ENCODE results near the gene GRIA1.
"Not testable (repeated sequence)": the region's sequence is repeated elsewhere in the genome, so short reads cannot be mapped to it uniquely, and the experiment has no call there.

GRIA1 gene

DNA sequence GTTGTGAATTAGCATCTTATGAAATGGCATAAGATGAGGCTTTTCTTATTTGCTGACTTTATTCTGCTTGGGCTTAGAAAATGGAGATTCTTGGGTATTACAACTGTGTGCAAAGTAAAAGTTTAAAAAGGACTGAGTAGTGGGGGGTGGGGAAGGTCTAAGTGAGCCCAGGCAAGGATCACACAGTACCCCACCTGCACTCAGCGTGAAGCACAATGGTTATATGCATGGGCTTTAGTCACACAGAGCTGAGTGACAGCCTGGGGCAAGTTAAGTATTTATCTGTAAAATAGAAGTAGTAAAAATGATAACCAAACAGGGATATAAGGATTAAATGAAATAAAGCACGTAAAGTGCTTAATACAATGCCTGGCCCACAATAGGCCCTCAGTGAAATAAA is 300.9 kb downstream of the GRIA1 start:
- DNase-seq = no peak

DNA sequence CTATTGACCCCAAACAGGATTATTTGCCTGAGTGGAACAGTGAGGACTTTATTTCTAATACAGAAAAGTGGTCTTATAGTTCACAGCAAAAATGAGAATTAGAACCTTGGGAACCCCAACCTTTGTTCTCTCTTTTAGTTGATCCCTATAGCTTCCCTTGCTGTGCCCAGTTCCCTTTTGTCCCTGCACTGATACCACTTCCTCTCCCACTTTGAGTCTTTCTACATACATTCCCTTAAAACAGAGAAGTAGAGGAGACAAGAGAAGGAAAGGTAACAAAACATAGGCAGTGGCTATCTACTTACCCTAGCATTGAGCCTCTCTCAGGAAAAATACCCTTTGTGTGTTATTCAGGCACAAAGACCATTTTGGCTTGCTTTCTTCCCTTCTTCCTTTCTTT is 301.8 kb downstream of the GRIA1 start:
- no peak for DNase-seq

DNA sequence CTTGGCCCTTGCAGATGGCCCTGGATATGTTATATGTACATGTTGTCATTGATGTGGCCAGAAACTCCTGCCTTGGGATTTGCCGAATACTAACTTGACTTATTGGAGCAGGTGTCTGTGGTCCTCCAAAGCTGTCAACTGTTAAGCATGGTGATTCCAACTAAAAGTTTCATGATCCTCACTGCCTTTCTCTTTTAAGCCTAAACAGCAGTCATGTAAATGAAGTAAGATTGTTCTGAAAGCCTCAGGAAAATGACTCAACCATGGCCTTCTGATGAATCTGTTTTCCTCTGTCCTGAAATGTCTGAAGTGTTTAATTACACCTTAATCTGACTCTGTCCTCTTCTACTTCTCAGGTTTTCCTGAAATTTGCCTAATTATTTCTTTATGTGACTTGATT is 303.2 kb downstream of the GRIA1 start:
- DNase-seq = no peak

DNA sequence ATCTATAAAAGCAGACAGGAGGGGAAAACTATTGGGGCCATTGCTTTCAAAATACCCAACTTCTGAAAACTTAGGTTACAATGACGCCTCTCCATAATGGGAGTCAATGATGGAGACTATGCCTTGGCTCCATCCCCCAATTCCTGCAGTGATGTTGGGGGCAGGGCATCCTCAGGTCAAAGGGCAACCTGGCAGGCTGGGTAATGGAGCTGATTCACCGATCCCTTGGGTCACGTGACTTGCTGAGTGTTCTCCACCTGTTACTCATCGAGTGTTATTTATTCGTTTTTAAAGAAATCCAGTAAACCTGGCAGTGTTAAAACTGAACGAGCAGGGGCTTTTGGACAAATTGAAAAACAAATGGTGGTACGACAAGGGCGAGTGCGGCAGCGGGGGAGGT is 303.9 kb downstream of the GRIA1 start:
- no peak for DNase-seq

DNA sequence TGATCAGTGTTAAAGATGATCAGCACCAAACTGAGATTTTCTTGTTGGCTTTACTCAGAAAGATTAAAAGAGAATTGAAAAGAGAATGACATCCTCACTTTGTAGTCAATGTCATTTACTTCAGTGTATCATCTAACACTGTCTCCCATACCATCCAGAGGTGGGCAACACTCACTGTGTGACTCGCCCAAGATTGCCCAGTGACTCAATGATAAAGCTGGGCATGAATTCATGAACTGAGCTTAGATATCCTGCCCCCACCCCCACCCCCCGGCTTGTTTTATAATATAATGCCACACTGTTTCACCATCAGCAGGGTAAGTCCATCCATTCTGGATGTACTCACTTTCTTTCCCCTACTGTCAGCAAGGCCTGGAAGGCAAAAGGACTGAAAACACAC is 306.1 kb downstream of the GRIA1 start:
- no peak for DNase-seq

DNA sequence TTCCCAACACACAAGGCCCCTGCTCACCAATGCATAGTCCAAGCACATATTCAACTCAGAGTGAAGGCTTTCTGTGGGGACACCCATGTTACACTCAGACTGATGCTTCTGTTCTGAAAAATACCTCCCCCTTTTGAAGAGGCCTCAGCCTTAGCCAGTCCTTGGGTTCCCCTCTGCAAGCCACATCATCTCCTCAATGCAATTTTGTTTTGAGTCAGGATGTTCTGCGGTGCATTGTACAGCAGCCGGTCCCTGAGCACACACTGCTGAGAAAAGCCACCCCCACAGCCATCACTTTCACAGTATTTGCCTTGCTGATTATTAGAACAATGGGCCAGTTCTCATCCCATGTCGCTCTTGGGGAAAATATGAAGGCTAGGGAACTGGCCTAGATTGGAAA is 307.0 kb downstream of the GRIA1 start:
- no peak for DNase-seq

DNA sequence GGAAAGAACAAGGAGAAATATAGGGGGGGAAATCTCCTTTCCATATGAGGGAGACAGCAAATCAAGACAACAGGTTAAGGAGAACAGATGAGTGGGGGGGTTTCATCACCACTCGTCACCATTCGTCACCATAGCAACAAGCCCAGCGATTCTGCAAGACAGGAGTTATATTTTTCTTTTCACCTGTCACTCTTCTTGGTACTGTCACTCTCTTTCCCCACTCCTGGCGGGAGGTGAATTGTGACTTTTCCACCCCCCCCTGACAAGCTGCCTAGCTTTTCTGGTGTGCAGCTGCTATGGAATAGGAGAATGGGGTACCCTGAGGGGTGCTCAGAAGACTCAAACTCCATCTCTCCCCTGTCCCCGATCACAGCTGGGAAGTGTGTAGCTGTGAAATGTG is 308.4 kb downstream of the GRIA1 start:
- no peak for DNase-seq

DNA sequence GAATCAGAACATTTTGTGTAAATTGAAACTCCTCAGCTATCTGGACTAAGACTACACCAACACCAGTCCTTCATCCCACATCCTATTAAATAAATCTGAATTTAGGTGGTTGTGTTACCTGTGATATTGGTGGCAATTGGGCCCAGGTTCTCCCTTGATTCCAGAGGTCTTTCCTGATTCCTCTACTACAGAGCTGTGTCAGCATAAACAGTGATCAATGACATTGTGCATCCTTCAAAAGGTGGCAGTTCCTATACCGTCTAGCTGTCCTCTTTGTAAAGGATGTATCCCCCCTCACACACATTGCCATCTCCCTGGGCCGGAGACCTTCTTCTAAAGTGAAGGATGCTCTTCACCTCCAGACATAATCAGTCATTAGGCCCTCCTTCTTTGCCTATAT is 309.0 kb downstream of the GRIA1 start:
- DNase-seq = no peak

DNA sequence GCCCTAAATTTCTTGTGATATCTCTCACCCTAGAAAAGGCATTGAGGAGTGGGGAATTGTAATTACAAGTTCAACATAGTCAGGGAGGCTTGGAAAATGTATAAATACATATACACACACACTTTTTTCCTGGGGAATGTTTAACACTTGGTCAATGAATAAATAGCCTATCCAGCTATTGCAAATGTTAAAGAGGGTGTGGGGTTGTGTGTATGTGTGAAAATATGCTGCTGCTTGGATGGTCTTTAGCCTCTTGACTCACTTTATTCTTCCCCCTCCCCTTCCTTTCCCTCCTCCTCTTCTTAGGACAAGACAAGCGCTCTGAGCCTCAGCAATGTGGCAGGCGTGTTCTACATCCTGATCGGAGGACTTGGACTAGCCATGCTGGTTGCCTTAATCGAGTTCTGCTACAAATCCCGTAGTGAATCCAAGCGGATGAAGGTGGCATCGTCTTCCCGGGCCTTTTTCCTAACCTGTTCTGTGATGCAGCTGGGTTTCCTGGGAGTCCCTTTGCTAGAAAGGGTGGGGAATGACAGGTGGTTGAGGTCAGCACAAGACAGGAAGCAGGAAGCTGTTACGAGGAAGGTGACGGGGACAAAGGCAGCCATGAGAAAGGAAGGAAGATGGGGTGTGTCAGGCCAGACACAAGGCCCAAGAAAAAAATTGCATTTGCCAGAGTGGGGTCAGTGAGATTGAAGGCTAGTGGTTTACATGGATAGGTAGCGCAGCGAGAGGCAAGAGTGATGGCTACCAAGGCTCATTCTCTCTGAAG is 311.8 kb downstream of the GRIA1 start:
- no peak for DNase-seq

DNA sequence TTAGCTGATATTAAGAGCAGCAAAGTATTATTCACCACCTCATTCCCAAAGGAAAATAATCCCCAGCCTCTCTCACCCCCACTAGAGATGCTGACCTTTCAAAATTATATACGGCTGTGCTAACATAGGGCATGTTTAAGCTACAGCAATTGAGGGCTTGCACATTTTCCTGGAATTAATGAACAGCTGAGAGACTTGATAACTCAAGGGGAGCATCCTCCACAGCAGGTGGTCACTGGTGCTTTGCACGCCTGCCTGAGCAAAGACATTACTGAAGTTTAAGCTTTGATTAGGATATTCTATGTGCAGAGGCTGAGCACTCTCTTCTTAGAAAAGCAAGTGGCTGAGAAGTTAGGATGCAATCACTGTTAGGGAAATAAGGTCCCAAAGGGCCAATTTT is 317.3 kb downstream of the GRIA1 start:
- no peak for DNase-seq

DNA sequence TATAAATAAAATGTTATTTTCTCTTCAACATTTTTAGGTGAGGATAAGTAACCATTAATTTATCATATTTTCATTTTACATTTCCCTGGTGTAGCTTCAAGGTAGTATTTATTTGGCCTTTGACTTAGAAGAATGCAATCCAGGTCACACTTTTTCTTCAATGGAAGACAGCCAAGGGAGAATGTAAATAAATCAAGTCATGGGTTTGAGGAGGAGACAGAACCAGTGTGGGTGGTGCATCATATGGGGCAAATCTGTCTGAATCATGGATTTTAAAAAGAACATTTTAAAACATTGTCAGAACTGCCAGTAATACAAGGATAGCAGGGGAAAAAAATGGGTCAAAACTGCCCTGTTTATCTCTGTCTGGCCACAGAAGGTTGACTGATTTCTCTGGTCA is 318.7 kb downstream of the GRIA1 start:
- no peak for DNase-seq

DNA sequence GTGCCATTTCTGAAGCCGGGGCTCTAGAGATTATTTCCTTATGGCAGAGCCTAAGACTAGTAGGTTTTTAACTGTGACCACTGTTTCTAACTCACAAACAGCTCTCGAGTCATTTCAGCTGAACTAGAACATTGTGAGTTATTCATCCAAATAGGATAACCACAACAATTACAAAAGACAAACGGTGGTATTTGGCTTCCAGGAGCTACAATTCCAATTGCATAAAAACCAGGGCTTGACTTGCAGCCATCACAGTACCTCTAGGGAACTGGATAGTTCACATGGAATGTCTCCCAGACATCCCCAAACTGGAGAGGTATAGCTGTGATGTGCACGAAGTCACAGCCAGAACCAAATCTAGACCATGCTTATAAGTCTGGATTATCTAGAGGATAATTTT is 323.4 kb downstream of the GRIA1 start:
- DNase-seq = no peak

DNA sequence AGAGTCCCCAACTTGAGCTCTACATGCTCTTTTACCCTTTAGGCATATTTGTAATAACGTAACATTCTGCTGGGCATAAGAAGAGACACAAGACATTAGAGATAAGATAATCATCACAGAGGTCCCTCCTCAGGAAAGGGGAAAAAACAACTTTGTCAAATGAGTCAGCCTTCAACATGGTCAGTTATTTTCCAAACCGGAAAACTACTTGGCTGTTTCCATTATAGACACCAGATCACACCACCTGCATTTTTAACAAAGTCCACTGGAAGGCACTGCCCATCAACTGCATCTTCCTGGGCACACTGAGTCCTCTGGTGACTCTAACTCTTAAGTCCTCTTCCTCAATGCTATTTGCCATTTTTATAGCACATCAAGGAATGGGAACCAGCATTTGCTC is 326.4 kb downstream of the GRIA1 start:
- DNase-seq = no peak

DNA sequence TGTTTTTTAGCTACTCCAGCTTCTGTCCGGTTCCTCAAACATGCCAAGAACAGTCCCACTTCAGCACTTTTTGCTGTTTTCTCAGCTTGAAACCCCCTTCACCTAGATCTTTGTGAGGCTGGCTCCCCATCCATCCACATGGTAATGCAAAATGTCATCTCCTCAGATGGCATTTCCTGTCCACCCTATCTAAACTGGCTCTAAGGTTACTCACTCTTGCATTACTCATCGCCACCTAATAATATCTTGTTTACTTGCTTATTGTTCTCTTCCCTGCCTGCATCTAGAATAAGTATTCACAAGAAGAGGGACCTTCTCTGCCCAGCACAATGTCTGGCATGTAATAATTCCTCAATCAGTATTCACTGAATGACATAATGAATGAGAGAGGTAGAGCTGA is 328.2 kb downstream of the GRIA1 start:
- DNase-seq = no peak

DNA sequence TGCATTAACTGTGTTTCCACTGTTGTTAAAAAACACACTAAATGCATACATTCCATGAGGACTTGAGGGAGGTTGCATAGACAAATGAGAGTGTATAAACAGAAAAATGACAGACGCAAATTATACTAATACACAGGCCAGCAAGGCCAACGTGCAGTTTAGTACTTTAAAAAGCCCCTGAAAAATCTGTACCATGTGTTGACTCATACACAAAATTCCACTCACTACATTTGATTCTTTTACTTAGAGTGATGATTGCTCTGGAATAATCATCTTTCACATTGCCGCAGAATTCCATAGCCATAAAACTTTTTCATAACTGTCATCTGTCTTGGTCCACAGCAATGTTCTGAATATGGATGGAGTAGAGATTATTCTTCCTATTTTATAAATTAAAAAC is 332.6 kb downstream of the GRIA1 start:
- no peak for DNase-seq

DNA sequence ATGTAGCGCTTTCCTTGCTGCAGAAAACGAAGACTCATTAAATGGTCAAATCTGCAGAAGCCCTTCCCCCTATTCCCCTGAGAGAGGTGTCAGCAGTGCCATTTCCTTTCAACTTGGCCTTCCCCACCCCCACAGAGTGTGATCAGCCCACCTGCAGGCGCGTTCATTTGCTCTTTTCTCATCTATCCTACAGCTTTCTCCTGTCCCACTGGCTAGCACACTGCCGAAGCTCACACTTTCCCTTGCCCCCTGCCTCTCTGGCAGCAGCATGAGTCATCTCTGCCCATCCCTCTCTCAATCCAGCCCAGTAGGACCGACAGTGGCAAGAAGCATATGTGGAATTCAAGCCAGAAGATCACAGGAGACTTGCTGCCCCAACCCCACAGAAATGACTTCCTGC is 334.4 kb downstream of the GRIA1 start:
- DNase-seq = no peak

DNA sequence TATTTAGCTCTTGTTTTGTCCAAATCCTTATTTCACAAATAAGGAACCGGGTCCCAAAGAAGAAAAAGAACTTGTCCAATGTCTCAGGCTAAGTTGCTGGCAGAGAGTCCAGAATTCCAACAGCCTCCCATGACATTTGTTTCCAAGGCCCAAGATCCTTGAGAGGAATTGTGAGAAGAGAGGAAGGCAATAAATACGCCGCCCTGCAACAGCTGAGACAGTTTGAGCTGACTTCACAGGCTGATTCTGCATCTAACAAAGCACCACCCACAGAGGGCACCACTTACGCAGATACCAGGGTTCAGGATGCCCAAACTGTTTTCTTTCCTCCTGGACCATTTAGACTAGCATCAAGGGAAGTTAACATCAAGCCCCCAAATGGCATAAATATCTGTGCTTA is 336.9 kb downstream of the GRIA1 start:
- DNase-seq = no peak

DNA sequence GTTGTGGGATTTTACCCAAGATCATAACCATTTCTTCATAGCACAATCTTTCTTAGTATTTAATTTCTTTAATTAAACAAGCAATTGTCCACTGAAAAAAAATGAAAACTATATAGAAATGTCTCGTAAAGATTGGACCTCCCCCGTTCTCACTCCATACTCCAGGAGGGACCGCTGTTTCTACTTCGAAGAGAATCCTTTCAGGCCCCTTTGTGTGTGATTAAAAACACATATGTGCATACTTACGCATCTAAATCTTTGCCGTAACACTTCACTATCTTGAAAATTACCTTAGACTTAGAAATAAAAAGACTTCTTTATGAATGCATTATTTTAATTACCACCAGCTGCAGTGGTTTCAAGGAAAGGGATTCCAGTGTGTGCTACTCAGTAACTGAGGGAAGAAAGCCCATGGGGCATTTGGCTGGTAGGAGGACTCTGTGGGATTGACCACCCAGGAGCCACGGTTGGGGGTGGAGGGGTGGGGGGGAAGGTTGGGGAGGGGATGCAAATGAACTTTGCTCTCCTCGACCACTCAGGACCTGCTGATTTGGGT is 339.1 kb downstream of the GRIA1 start:
- no peak for DNase-seq

DNA sequence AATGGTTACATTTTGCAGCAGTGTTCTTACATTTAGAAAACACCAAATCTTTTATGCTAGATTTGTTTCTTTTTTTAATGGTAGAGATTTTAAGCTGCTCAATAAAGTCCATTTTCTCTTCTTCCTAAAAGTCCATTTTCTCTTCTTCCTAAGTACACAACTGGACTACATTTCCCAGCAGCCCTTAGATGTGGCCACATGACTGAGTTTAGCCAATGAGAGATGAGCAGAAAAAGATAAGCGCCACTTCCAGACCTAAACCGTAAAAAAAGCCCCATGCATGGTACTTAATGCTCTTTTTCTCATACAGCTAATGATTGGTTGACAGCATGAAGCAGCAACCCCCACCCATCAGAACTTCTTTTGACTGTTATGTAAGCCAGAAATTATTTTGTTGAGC is 341.5 kb downstream of the GRIA1 start:
- no peak for DNase-seq

DNA sequence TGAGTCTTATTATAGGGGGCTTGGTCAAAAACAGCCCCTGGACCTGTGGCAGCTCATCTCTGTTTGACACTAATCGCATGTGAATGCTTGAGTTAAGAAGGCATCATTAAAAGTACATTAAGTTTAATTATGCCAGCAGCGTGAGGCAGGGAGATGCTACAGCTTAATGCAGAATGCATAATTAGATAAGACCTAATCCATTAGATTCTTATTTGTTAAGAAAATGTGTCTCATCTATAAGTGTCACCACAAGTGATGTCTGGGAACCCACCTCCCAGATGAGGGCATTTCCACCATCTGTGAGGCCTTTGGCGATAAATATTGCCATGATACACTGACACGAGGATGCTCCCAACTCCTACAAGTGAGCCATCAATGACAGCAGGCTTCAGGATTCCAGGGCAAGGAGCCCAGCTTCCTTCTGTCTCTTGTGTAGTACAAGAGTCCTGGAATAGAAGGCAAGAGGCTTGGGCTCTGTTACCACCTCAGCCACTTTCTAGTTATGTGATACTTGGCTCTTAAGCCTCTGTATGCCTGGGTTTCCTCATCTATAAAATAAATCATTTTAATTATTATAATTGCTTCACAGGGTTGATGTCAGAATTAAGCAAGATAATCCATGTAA is 345.5 kb downstream of the GRIA1 start:
- no peak for DNase-seq

DNA sequence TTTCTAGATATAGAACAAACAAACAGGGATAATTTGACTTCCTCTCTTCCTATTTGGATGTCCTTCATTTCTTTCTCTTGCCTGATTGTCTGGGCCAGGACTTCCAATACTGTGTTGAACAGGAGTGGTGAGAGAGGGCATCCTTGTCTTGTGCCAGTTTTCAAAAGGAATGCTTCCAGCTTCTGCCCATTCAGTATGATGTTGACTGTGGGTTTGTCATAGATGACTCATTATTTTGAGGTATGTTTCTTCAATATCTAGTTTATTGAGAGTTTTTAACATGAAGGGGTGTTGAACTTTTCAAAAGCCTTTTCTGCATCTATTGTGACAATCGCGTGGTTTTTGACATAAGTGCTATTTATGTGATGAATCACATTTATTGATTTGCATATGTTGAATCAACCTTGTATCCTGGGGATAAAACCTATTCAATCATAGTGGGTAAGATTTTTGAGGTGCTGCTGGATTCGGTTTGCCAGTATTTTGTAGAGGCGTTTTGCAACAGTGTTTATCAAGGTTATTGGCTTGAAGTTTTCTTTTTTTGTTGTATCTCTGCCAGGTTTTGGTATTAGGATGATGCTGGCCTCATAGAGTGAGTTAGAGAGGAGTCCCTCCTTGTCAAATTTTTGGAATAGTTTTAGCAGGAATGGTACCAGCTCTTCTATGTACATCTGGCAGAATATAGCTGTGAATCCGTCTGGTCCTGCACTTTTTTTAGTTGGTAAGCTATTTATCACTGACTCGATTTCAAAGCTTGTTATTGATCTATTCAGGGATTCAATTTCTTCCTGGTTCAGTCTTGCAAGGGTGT is 359.0 kb downstream of the GRIA1 start:
- DNase-seq = not testable (repeated sequence)

DNA sequence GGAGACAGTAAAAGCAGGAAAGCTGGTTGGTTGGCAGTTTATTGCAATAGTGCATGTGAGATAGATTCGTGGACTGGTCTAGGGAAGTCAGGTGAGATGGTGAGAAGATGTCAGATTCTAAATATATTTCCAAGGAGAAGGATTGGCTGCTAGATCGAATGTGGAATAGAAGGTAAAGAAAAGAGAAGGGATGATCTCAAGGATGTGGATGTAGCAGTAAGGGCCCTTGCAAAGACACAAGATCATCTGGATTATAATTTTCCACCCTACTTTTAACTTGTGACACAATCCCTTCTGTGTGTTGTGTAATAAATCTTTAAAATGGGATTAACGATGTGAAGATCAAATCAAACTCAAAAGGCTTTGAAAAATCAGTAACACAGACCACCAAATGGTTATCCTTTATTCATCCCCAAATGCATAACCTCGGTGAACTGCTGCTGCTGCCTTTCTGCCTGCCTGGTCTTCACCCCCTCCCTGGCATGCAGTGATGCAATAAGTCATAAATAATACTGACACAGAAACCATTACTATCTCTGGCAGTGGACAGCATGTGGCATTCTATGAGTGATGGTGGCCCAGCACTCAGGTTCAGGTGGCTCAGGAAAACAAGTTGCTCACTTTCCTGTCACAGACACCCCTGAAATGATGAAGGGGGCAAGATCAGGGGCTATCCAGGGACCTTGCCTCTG is 369.9 kb downstream of the GRIA1 start:
- no peak for DNase-seq

DNA sequence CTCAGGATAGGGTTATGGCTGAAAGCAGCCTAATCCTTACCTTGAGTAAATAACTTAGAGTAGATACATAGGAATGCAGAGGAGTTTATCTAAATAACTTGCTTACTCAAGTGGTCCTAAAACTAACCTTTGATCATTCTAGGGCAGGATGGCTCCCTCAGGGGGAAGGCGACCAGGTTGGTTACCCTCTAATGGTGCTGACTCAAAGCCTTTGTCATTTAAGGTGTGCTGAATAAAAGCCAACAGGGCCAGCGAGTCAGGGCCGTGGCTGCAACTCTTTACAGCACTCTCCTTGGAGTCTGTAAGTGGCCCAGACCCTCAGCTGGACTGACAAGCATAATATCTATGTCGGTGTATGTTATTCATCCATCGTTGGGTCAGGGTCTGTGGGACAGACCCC is 372.4 kb downstream of the GRIA1 start:
- DNase-seq = not testable (repeated sequence)

Measured in activated CD4-positive, alpha-beta T cell treated with anti-CD3 and anti-CD28 coated beads for 4 hours (primary cell).